GM18907 (cell line): ENCODE data around the gene EPHA8.

Source experiments
- ATAC-seq: cut with Tn5 transposase; IDR thresholded peaks from one replicate; pipeline ENCODE4 v1.9.1; 2021; ENCODE audit warnings: mild to moderate bottlenecking, moderate library complexity; ENCODE audit not compliant: unreplicated experiment

The EPHA8 gene

DNA sequence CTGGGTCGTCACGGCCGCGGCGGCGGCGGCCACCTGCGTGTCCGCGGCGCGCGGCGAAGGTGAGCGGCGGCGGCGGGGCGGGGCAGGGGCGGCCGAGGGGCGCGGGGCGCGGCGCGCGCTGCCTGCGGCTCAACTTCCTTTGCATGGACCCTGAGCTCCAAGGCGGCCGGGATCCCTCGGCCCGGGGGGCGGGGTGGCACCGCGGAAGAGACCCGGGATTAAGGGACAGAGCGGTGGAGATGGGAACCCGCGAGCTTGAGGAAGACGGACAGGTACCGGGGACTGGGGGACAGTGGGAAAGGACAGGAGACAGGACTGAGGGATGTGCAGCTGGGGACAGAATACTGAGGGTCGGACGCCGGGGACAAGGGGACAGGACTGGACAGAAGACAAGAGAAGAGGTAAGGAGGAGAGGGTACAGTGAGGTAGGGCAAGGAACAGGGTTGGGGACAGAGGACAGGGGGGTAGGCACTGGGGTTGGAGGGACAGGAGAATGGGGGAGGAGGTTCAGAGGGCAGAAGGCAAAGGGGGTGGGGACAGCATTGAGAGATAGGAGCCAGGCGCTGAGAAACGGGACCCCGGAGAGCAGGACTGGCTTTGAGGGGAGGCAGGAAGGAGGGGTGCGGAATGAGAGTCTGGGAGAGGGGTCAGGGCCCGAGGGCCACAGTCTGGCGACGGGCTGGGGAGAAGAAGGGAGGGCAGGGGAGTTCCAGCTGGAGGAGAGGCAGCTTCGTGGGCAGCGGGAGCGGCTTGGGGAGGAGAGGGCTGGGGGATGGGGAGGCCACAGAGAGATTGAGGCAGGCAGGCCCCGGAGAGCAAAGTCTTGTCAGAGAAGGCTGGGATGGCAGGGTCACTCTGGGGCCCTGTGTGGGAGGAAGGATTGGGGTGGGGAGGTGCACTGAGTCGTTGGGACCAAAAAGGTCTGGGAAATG lies 648 bp downstream of the EPHA8 start:
- ATAC-seq = no peak

- no peak for ATAC-seq
These were observed 2.9 kb downstream of the EPHA8 start for GRCh38 chr1:22566161-22566560.

DNA sequence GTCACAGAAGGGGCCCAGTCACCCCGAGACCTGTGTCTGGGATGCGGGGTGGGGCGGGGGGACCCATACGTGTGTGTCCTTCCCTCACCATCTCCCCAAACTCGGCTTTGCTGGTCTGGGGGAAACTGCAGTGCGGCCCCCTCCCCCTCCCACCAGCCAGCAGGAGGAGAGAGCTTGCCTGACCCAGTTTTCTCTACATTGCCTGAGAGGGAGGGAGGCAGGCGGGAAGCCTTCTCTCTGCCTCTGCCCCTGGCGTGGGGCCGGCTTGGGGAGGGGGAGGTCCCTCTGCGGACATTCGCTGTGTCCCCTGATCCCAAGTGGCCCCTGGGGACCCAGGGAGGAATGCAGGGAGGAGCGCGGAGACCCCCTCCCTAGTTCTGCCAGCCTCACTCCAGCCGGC lies 3.9 kb downstream of the EPHA8 start:
- ATAC-seq = no peak

DNA sequence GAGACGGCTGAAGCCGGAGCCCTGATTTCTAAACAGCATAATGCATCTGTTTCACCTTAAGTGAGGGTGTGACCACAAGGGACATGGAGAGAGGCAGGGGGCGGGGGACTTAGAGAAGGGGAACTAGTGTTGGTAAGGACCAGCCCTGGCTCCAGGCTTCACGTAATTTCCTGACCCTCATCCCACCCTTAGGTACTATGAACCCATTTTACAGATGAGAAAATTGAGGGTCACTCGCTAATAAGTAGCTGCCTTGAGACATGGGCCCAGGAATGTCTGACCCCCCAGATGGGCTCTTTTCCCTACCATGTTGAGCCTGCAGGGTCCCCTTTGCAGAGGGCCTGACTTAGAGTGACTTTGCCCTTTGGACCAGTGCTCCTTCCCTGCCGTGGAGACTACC lies 4.7 kb downstream of the EPHA8 start:
- ATAC-seq = no peak

GRCh38 chr1:22569269-22569668 lies 6.0 kb downstream of the EPHA8 start:
- no peak for ATAC-seq

GRCh38 chr1:22570140-22570909 lies 7.0 kb downstream of the EPHA8 start:
- no peak for ATAC-seq

DNA sequence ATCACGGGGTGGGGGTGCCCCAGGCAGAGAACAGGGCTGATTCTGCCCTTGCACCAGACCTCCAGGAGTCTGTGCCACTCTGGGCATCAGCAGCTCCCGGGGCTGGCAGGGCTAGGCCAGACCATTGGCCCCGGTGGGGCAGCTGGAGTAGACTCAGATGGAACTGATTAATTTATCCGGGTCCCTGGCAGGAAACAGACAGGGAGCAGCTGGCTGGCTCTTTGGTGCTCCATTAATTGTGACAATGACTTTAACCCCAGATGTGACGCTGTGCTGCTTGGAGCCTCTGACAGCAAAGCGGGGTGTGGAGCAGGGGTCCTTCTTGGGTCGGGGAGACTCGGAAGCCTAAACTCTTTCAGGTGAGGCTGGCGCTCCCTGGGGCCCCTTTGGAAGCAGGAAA lies 9.5 kb downstream of the EPHA8 start:
- no peak for ATAC-seq

DNA sequence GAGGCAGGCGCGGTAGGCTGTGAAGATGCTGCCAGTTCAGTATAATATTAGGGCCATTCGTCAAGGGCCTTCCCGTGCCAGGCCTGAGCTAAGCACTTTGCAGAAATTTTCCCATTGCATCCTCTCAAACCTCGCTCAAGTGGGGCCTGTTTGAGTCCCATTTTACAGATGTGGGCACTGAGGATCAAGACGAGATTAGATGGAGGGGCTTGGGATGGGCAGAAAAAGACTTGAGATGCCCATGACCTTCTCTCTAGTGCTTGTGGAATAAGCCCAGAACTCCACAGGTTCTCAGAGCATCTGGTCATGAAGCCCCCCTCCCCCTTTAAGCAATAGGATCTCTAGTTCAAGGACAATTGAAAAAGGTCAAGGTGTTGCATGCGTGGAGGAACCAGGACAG lies 9.9 kb downstream of the EPHA8 start:
- ATAC-seq = no peak

GRCh38 chr1:22575532-22576149 lies 12.4 kb downstream of the EPHA8 start:
- ATAC-seq = no peak

- ATAC-seq = no peak
These were observed 12.9 kb downstream of the EPHA8 start for GRCh38 chr1:22576150-22576544.

DNA sequence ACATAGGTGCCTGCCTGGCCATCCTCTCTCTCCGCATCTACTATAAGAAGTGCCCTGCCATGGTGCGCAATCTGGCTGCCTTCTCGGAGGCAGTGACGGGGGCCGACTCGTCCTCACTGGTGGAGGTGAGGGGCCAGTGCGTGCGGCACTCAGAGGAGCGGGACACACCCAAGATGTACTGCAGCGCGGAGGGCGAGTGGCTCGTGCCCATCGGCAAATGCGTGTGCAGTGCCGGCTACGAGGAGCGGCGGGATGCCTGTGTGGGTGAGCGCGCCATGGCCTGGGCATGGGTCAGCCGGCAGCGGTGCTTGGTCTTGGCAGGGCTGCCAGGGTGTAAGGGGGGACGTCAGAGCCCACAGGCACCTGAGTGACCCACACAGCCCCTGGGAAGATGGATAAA lies 13.3 kb downstream of the EPHA8 start:
- ATAC-seq = no peak

DNA sequence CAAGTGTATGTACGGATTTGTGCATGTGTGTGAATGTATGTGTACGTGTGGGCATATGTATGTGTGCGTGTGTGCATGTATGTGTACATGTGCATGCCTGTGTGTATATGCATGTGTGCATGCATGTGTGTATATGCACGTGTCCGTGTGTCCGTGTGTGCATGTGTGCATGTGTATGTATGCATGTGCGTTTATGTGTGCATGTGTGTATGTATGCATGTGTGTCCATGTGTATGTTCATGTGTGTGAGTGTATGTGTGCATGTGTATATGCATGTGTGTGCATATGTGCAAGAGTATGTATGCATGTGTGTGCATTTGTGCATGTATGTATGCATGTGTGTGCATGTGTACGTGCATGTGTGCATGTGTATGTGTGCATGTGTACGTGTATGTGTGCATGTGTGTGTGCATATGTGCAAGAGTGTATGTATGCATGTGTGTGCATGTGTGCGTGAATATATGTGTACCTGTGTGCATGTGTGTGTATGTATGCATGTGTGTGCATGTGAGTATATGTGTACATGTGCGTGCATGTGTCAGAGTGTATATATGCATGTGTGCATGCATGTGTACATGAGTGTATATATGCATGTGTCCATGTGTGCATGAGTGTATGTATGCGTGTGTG lies 15.6 kb downstream of the EPHA8 start:
- no peak for ATAC-seq

DNA sequence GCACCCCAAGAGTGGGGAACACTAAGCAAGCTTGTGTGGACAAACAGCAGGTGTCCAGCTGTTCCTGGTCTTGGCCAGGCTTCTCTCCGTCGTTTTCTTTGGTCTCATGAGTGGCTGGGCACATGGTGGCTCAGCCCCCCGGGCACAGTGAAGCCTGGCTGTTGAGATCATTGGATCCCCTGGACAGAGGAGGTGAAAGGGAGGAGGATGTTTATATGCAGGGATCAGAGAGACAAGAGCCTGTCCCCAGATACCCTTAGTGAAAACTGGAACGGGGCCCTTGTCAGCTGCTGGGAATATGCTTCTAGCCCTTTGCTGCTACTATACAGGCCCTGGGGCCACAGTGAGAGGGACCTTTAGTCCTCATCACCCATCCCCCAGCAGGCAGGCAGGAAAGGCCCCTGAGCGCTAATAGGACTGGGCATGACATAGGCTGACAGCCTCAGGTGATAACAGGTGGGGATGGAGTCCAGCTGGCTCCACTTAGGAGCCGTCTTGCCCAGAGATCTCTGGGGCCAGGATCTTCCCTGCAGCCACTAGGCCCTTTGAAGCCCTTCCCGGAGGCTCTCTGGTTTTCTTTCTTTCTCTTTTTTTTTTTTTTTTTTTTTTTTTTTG lies 16.4 kb downstream of the EPHA8 start:
- no peak for ATAC-seq

- ATAC-seq = no peak
These were observed 19.7 kb downstream of the EPHA8 start for GRCh38 chr1:22582661-22583635.

DNA sequence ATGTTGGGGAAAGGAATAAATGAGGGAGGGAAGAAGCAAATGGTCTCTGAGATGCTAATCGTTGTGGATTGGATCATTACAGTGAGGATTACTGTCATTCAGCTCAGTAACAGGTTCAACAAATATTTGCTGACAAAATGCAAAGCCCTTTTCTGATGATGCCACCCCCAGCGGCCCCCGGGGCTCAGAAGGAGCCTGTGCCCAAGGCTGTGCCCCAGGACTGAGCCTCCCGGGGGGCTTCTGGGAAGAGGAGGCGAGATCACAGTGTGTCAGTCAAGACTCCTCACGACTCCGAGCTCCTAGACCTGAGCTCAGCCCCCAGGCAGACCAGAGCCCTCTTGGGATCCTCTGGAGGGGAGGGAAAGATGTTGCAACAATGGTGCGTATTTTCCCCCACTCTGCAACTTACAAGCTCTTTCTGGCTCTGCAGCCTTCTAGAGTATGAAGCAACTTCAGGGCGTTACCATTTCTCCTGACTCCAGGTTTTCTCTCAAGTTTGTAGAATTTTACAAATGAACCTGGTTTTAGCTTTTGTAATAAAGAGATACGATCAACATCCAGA lies 20.8 kb downstream of the EPHA8 start:
- no peak for ATAC-seq

DNA sequence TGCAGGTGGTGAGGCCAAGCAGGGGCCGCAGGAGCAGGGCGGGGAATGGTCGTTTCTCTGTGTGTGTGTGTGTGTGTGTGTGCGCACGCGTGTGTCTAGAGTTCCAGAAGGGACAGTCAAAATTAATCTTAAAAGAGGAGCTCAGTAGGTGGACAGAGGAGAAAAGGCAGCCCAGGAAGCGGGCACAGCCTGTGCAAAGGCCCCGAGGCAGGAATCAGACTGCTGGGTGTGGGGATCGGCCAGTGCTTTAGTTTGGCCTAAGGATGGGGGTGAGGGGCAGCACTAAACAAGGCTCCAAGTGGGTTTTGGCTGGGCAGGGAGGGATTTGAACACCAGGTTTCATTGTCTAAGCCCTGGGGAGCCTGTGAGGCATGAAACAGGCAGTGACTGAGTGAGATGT lies 21.7 kb downstream of the EPHA8 start:
- no peak for ATAC-seq

- no peak for ATAC-seq
These were observed 22.2 kb downstream of the EPHA8 start for GRCh38 chr1:22585471-22585870.

- no peak for ATAC-seq
These were observed 23.3 kb downstream of the EPHA8 start for GRCh38 chr1:22586356-22587130.

- ATAC-seq = no peak
These were observed 24.0 kb downstream of the EPHA8 start for GRCh38 chr1:22587247-22587646.
